KBM-7 (cell line): ENCODE results near the gene TNP2.
"Not testable (repeated sequence)": the region's sequence is repeated elsewhere in the genome, so short reads cannot be mapped to it uniquely, and the experiment has no call there.

Experiments
- DNase-seq: peaks from one replicate; pipeline ENCODE4 v3.0.0-alpha.2; 2015
- in situ Hi-C: fragments of 300-500 bp; cut with MboI; formaldehyde crosslinking; loops from 2 replicates; pipeline ENCODE4 v1.14.3; 2020; ENCODE audit warnings: low sequenced_read_pairs, low pct_unique_long_range_greater_than_20kb, mixed read lengths

TNP2 gene

GRCh38 chr16:11301645-11302501 lies 32.7 kb upstream of the TNP2 start:
- in situ Hi-C loops, result no loop called here

DNA sequence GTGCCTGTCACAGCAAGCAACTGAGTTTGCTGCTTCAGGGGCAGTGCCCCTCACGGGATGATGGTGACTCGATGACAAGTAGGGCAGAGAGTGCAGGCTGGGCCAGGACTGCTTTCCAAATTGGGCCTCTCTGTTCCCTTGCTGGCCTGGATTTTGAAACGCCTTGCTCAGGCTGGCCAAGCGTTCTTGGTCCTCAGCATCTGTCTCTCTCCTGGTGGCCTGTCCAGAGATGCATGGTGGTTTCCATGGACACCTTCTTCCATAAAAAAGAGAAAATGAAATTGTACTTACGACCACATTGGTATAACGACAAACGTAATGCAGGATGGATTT lies 31.4 kb upstream of the TNP2 start:
- in situ Hi-C loops, result no loop called here
- DNase-seq, result no peak

More at GRCh38 chr16:11301645-11302501, 32.7 kb upstream of the TNP2 start:
- no peak for DNase-seq

- in situ Hi-C loops, result no loop called here
- DNase-seq, result no peak
Observed at GRCh38 chr16:11299865-11300559, 30.9 kb upstream of the TNP2 start.

- DNase-seq, result peak; percentile 41
- in situ Hi-C loops, result not testable (repeated sequence)
Observed at GRCh38 chr16:11298950-11299547, 29.9 kb upstream of the TNP2 start.

GRCh38 chr16:11298143-11298900 lies 29.2 kb upstream of the TNP2 start:
- DNase-seq, result no peak

DNA sequence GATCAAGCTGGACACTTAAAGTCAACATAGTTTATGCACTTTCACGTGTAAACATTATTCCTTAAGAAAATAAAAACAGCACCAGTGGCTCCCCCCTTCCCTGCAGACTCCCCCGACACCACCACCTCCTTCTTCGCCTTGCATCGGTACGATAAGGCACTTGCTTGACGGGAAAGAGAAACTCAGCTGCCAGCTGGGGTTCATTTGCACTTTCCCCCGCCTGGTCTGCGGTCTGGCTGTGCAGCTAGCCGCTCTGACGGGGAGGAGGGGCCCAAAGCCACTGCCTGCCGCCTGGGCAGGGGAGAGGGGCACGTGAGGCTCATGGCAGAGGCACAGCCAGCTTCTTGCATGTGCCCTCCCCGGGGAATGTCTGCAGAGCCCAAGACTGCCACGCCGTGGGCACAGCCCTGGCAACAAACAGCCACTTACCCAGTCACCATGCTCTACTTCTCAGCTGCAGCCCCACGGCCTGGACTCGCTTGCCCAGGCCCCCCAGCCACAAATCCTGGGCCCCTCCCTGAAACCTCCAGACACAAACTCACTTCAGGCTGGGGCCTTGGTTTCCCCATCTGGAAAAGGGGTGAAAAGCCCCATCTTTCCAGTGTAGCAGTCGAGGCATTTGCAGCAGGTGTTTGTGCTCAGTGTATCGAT lies 28.5 kb upstream of the TNP2 start:
- in situ Hi-C loops, result no loop called here
- peak; percentile 80 for DNase-seq

More at GRCh38 chr16:11298143-11298900, 29.2 kb upstream of the TNP2 start:
- in situ Hi-C loops, result no loop called here

- DNase-seq, result no peak
- in situ Hi-C loops, result no loop called here
Observed at GRCh38 chr16:11296706-11297491, 27.8 kb upstream of the TNP2 start.

GRCh38 chr16:11296351-11296705 lies 27.2 kb upstream of the TNP2 start:
- in situ Hi-C loops, result no loop called here
- DNase-seq, result no peak

DNA sequence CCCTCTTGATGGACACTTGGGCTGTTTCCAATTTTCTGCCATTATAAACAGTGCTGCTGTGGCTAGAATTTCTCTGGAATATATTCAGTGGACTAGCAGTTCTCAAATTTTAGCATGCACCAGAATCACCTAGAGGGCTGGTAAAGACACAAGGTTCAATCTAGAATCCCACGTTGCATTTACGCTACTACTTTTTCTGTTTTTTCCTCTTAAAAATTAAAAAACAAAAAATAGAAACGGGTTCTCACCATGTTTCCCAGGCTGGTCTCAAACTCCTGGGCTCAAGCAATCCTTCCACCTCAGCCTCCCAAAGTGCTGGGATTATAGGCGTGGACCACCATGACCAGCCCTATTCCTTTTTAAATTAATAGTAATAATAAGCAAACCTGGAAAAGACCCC lies 26.5 kb upstream of the TNP2 start:
- in situ Hi-C loops, result no loop called here
- no peak for DNase-seq

DNA sequence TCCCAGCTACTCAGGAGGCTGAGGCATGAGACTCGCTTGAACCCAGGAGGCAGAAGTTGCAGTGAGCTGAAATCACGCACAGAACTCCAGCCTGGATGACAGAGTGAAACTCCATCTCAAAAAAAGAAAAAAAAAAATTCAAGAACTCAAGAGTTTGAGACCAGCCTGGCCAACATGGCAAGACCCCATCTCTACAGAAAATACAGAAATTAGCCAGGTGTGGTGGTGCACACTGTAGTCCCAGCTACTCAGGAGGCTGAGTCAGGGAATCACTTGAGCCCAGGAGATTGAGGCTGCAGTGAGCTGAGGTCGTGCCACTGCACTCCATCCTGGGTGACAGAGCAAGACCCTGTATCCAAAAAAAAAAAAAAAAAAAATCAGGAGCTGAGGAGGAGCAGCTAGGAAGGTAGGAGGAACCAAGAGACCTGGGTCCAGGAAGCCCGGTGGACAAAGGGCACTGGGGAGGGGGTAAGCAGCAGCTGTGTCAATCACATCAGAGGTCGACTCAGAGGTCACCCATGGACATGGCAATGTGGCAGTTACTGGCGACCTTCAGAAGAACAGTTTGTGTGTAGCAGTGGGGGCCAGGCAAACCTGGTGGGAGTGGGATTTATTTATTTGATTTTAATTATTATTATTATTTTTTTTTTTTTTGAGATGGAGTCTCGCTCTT lies 23.1 kb upstream of the TNP2 start:
- no peak for DNase-seq
- in situ Hi-C loops, result no loop called here

DNA sequence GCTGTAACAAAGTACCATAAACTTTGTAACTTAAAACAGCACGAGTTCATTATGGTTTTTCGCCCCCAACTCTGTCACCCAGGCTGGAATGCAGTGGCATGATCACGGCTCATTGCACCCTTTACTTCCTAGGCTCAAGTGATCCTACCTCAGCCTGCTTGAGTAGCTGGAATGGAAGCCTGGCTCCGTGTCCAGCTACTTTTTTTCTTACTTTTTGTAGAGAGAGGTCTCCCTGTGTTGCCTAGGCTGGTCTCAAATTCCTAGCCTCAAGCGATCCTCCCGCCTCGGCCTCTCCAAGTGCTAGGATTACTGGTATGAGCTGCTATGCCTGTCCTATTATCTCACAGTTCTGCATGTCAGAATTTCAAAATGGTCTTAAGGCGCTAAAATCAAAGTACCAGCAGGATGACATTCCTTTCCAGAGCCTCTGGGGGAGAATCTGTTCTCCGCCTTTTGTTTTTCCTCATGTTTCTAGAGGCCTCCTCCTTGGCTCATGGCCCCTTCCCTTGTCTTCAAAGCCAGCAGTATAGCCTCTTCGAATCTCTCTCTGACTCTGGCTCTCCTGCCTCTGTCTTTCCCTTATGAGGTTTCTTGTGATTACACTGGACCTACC lies 22.1 kb upstream of the TNP2 start:
- no peak for DNase-seq
- in situ Hi-C loops, result no loop called here

DNA sequence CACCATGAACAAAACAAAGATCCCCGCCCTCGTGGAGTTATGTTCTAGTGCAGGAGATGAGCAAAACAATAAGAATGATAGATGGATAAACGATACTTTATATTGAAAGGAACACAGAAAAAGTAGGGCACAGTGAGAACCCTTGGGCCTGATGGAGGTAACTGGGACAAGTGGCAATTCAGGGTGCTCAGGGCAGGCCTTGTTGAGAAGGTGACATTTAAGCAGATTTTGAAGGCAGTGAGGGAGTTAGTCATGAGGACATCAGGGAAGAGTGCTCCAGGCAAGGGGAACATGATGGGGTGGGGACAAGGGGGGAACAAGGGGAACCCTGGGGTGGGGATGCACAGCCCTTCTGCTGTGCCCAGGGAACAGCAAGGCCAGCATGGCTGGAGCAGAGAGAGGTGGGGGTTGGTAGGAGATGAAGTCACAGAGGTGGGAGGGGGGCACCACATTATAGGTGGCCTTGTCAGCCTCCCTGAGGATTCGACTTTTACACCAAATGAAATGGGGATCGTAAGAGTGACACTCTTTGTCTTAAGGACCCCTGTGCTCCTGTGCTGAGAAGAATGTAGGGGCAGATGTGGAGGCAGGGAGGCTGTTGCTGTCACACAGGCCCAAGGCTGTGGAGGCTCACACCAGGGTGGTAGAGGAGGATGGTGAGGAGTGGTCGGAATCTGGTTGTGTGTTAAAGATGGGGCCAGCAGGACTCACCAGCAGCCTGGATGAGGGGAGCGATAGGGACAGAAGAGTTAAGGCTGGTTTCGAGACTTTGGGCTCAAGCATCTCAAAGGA lies 21.2 kb upstream of the TNP2 start:
- in situ Hi-C loops, result no loop called here
- DNase-seq, result no peak

DNA sequence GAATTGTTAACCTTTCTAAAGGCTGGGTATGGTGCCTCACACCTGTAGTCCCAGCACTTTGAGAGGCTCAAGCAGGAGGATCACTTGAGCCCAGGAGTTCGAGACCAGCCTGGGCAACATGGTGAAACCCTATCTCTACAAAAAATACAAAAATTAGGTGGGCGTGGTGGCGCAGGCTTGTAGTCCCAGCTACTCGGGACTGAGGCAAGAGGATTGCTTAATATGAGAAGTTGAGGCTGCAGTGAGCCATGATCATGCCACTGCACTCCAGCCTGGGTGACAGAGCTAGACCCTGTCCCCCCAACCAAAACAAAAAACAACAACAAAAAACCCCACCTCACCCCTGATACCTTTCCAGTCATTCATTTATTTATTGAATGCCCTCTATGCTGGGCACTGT lies 20.6 kb upstream of the TNP2 start:
- DNase-seq, in situ Hi-C loops: not testable (repeated sequence)

GRCh38 chr16:11289202-11289601 lies 20.1 kb upstream of the TNP2 start:
- in situ Hi-C loops, result no loop called here
- no peak for DNase-seq

DNA sequence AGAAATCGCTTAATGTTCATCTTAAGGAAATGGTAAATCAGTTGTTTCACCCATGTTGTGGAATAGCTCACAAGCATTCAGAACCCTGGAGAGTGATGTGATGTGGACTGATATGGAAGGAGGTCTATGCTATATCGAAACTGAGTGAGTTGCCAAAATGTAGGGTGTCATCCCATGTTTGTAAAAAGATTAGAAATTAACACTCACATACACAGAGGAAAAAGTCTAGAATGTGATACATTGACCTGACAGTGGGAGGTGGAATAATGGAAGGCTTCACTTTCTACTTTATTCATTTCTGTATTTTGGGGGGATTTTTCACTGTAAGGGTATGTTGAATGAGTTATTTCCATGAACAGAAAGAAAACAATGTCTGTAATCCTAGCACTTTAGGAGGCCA lies 16.7 kb upstream of the TNP2 start:
- in situ Hi-C loops, result no loop called here
- no peak for DNase-seq

GRCh38 chr16:11283820-11284248 lies 14.7 kb upstream of the TNP2 start:
- peak; percentile 31 for DNase-seq
- in situ Hi-C loops, result no loop called here
